Prostate gland (tissue), 2 donors: ENCODE results near the gene LNX1. TPM values are rescaled to one million over a fixed set of nuclear protein-coding genes. Genes with fewer than 3 reads are reported as not detected.
"Not testable (repeated sequence)": the region's sequence is repeated elsewhere in the genome, so short reads cannot be mapped to it uniquely, and the experiment has no call there.

Experiments used
- DNase-seq: peaks from one replicate; pipeline ENCODE4 v3.0.0-alpha.2; 2019; ENCODE audit warnings: low spot score
- H3K27ac ChIP-seq, 2 donors: fragments of 200-600 bp; sonication (generic); 2 replicates each; pipeline ENCODE4 v1.5.1; 2017 to 2019
- H3K27me3 ChIP-seq: fragments of 200-600 bp; sonication (generic); replicated peaks from 2 replicates; pipeline ENCODE4 v1.5.1; 2019; ENCODE audit not compliant: insufficient read depth
- H3K36me3 ChIP-seq, 2 donors: fragments of 200-600 bp; sonication (generic); 1 replicate in 1 of 2; 2 replicates in 1 of 2; pipeline versions ENCODE4 v1.5.1 to v1.8.1; 2017 to 2019
- H3K4me1 ChIP-seq: fragments of 200-600 bp; sonication (generic); replicated peaks from 2 replicates; pipeline ENCODE4 v1.5.1; 2019
- H3K4me3 ChIP-seq, 2 donors: fragments of 200-600 bp; sonication (generic); 2 replicates each; pipeline ENCODE4 v1.5.1; 2017 to 2019
- H3K9me3 ChIP-seq: fragments of 200-600 bp; sonication (generic); 2 replicates; pipeline ENCODE4 v1.5.1; 2017
- POLR2A ChIP-seq: fragments of 450-650 bp; IDR thresholded peaks from one replicate; pipeline ENCODE4 v1.6.1; 2016; ENCODE audit warnings: antibody characterized with exemption, mild to moderate bottlenecking
- POLR2AphosphoS5 ChIP-seq: sonication (generic); formaldehyde crosslinking; IDR thresholded peaks from one replicate; pipeline ENCODE4 v1.6.1; 2017; ENCODE audit warnings: antibody characterized with exemption
- WGBS: methylation state at CpG from one replicate; pipeline ENCODE4 v1.1.5; 2018; 5-methylcytosine and 5-hydroxymethylcytosine counted together
- intact Hi-C: fragments of 100-400 bp; cut with DNase I; formaldehyde crosslinking; loops from one replicate; pipeline ENCODE4 v1.14.2; 2022
- total RNA-seq, 2 donors: library from RNA; depleted of rRNA; stranded (reverse); fragments of >200 nt; gene quantifications; one replicate each; pipeline ENCODE4 v1.1.0, GENCODE V29; 2016
- TF ChIP-seq, protein P1 (sequence below), 4 experiments: fragments of 200-600 bp in 2 of 4; fragments of 450-650 bp in 2 of 4; sonication (generic) in 2 of 4; IDR thresholded peaks; 1 replicate in 3 of 4; 2 replicates in 1 of 4; pipeline ENCODE4 v1.5.1; 2016 to 2019; ENCODE audit warnings: antibody characterized with exemption in 4 of 4, mild to moderate bottlenecking in 2 of 4, moderate library complexity in 2 of 4

Gene LNX1
- total RNA-seq, 2 donors from 2014 or later = 13.1 to 13.2 TPM

DNA sequence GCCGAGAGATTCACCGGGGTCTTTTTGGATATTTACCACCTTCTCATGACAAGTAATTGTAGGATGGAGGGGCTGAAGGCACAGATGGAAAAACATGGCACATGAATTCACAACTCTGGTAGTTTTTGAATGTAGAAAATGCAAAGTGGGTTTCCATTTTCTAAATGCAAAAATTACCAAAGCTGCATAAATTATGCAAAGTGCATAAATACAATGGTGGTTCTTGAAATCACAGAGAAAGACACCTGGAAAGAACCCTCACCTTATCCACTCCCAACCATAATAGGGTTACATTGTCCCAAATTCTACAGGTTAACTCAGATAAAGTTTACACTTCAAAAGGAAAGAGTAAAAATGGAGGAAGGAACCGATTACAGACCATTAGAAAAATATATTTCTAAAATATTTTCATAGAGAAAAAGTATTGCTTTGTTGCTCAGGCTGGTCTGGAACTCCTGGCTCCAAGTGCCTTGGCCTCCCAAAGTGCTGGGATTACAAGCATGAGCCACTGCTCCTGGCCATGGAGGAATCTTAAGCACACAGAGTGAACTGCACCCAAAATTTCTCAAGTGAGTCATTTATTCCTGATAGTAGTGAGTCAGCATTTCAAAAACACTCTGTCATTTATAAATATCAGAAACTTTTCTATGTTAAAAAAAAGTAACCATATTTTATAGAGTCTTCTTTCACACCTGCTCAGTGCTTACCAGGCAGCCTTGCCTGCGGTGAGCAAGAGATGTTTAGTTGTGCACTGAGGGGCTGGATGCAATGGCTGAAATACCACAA lies 112.4 kb downstream of the LNX1 start:
- Histone ChIP-seq H3K4me1 (no peaks in the 10 kb centered on the region), H3K36me3 (no peaks in the 10 kb centered on the region), H3K4me3 (no peak overlapping the region), H3K27me3 (no peaks in the 10 kb centered on the region), H3K27ac (no peak overlapping the region), H3K9me3 (no peaks in the 10 kb centered on the region)
- TF ChIP-seq POLR2A = no peak
- DNase-seq = no peak
- 96% methylated on average over 4 of the region's 4 CpGs for WGBS
- intact Hi-C loops = no loop called here

DNA sequence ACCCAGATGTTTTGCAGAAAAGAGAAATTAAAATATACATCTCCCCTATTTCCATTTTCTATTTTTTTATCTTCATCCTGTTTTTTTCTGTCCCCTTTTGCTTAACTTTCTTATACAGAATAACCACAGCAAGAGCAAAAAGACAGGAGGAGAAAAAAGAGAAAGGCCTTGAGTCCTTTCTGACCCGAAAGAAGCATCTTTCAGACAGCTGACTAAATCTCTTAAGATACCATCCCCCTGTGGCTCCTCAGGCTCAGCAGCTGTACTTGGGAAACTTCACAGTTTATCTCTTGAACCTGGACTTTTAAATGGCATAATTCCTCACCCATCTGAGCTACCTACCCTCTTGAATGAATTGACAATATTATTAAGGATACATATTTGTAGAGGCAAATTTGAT lies 113.7 kb downstream of the LNX1 start:
- WGBS = 81% methylated on average over 1 of the region's 1 CpG
- no peak for DNase-seq
- Histone ChIP-seq H3K27ac (no peak overlapping the region), H3K4me1 (no peaks in the 10 kb centered on the region), H3K27me3 (no peaks in the 10 kb centered on the region), H3K9me3 (no peaks in the 10 kb centered on the region), H3K4me3 (no peak overlapping the region), H3K36me3 (no peaks in the 10 kb centered on the region)
- TF ChIP-seq POLR2AphosphoS5 (no peak), POLR2A (no peak)
- TF ChIP-seq, protein P1, sequence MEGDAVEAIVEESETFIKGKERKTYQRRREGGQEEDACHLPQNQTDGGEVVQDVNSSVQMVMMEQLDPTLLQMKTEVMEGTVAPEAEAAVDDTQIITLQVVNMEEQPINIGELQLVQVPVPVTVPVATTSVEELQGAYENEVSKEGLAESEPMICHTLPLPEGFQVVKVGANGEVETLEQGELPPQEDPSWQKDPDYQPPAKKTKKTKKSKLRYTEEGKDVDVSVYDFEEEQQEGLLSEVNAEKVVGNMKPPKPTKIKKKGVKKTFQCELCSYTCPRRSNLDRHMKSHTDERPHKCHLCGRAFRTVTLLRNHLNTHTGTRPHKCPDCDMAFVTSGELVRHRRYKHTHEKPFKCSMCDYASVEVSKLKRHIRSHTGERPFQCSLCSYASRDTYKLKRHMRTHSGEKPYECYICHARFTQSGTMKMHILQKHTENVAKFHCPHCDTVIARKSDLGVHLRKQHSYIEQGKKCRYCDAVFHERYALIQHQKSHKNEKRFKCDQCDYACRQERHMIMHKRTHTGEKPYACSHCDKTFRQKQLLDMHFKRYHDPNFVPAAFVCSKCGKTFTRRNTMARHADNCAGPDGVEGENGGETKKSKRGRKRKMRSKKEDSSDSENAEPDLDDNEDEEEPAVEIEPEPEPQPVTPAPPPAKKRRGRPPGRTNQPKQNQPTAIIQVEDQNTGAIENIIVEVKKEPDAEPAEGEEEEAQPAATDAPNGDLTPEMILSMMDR (IDR thresholded peaks at IDR 0.05) = no peak
- intact Hi-C loops = no loop called here

DNA sequence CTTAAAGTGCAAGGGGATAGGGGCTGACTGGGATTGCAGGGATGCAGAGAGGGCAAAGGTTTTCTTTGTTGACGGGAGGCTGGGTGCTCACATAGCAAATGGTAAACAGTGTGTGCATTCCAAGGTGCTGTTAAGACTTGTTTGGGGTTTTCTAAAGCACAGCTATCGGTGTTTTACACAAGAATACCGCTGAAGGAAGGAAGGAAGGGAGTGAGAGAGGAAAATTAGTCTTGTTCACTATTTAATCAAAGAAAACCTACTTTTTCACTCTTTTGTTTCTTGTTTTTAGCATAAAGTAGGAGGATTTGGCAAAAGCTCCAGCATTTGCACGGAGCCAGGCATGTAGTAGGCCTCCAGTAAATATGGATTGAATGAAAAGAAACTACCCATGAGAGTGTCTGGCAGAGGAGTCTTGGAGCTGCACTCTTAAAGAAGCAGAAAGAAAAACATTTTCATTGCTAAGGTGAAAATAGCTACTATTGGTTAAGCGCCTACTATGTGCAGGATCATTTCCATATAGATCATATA lies 114.2 kb downstream of the LNX1 start:
- DNase-seq = no peak
- Histone ChIP-seq H3K4me1 (no peaks in the 10 kb centered on the region), H3K36me3 (no peaks in the 10 kb centered on the region), H3K4me3 (no peak overlapping the region), H3K9me3 (no peaks in the 10 kb centered on the region), H3K27me3 (no peaks in the 10 kb centered on the region), H3K27ac (no peak overlapping the region)
- 45% methylated on average over 5 of the region's 5 CpGs for WGBS
- TF ChIP-seq POLR2AphosphoS5 (no peak), POLR2A (no peak)
- TF ChIP-seq, protein P1 (IDR thresholded peaks at IDR 0.05) = no peak
- intact Hi-C loops = no loop called here

- Histone ChIP-seq H3K4me3 (no peak overlapping the region), H3K27me3 (no peaks in the 10 kb centered on the region), H3K36me3 (no peaks in the 10 kb centered on the region), H3K27ac (no peak overlapping the region), H3K4me1 (no peaks in the 10 kb centered on the region), H3K9me3 (no peaks in the 10 kb centered on the region)
- TF ChIP-seq, protein P1 (IDR thresholded peaks at IDR 0.05) = no peak
- TF ChIP-seq POLR2A = no peak
- no peak for TF ChIP-seq POLR2AphosphoS5
- intact Hi-C loops = no loop called here
- no peak for DNase-seq
- WGBS = 83% methylated on average over 10 of the region's 10 CpGs
Observed at GRCh38 chr4:53476232-53477037, 114.9 kb downstream of the LNX1 start.

- H3K27ac ChIP-seq, H3K4me1 ChIP-seq, H3K36me3 ChIP-seq, H3K9me3 ChIP-seq, H3K27me3 ChIP-seq, intact Hi-C loops, H3K4me3 ChIP-seq, DNase-seq: not testable (repeated sequence)
- 96% methylated on average over 6 of the region's 6 CpGs for WGBS
Observed at GRCh38 chr4:53466576-53466975, 124.7 kb downstream of the LNX1 start.
